GM19099 (cell line): ENCODE data around the gene TRPC1.
A peak's percentile ranks its signal among the peaks of the same experiment; 100 is the strongest.

Source experiments
- POLR2A ChIP-seq: IDR thresholded peaks from 3 replicates; pipeline ENCODE4 v1.6.1; 2011; ENCODE audit warnings: low read depth; ENCODE audit not compliant: insufficient read length; ENCODE audit errors: extremely low read depth

TRPC1 gene

DNA sequence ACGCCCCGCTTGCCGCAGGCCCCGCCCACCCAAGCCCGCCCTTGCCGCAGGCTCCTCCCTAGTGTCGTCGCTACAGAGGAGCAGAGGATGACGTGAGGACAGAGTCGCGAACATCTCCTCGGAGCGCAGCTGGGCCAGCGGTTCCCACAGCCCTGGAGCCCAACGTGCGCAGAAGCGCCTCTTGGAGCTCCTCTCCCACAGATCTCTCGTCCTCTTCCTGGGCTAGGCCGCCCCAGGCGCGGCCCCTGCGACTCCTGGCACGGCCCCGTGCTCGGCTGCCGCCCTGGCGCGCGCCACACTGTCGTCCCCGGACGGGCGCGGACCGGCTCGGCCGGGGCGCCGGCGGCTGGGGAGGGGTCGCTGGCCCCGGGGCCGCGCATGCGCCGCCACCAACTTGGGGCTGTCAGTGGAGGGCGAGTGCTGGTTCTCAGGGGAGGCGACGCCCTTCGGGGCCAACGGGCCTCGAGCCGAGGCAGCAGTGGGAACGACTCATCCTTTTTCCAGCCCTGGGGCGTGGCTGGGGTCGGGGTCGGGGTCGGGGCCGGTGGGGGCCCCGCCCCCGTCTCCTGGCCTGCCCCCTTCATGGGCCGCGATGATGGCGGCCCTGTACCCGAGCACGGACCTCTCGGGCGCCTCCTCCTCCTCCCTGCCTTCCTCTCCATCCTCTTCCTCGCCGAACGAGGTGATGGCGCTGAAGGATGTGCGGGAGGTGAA, at the start of gene TRPC1:
TSS of gene TRPC1 (plus strand) at position 67 of the 714 bp plus-strand sequence. CDS start at position 593, 526 bp downstream.
- peak; percentile 71 for TF ChIP-seq POLR2A

DNA sequence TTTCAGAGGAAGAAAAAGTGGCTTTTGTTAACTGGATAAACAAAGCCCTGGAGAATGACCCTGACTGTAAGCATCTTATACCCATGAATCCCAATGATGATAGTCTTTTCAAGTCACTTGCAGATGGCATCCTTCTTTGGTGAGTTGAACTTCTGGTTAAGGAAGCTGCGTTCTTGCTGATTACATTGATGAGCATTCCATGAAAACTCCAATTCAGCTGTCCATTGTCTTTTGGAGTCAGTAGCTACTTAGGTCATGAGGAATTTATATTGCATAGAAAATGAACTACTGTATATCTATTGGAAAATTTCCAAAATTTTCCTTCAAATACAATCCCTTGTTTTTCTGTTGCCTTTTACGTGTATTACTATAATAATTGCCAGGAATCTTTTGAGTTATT, 47.7 kb upstream of the TRPC1 start:
- no peak for TF ChIP-seq POLR2A

DNA sequence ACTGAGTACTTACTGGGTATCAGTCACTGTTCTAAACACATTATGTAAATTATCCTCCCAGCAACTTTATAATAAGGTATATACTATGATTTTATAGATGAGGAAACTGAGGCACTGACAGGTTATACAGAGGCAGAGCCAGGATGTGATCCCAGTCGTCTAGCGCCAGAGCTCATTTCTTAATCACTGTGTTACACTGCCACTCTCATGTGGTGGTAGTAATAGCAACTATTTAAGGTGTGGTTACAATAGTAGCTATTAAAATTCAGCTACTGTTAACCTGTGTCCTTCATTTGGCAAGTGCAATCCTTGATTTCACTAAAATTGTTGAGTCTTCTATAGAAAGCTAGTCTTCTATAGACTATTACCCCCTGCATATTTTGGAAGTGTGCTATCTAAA, 43.1 kb upstream of the TRPC1 start:
- no peak for TF ChIP-seq POLR2A

DNA sequence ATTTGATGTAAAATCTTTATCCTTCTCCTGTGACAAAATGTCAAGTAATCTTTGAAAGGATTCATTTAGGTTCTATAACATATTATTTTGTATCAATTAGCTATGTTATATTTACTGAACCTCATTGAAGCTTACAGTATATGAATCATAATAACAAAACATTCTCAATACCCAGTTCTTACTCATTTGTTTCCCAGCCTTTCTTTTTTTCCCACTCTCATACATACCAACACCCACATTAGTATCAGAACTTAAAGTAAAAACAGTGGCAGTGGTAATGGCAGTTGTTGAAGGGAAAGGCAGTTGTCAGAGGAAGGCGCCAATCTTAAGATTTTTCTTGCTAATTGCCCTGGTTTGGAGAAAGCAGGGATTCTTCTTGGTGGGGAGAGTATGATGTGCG, 33.2 kb upstream of the TRPC1 start:
- no peak for TF ChIP-seq POLR2A

DNA sequence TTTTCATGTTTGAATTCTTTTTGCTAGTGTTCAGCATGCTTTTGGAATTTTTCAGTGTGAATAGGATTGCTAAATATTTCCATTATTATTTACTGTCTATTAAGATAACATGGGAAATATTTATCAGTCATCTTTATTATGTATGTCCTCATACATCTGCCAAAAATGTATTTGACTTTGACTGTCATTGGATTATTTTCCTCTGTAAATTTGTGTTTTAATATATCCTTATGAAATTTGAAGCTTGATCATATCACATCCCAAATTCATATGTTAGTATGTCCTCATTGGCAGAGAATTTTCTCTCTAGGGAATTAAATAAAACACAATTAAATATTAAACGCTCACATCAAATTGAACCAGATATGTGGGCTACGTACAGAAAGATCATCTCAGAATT, 32.3 kb upstream of the TRPC1 start:
- TF ChIP-seq POLR2A: no peak

DNA sequence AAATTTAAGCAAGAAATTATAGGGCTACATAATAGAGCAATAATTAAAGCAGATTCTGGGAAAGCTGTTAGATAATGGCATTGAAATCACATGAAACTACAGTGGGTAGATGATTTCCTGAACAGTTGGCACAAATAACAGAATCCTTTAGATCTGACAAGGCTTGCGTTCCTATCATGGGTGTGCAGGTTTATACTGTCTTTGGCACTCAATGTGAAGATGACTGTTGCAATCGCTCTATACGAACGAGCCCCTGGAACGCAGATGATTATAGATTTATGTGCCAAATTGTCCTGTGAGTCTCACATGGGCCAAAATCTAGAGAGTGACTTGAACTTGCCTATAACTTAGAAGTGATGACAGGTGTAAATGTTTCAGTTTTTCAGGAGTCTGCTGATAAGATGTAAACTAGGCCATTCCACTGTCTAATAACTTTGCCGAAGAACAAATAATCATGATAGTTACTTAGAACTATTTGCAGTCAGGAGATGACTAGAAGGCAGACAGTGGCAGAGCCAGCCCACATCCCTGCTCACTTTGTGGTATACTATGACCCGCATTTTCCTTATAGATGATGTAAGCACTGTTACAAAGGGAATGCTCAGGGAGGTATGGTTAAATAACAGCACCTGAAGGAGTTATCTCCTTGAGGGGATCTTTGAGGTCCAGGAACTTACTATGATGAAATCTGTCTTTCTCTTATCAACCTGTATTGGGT, 30.5 kb upstream of the TRPC1 start:
- TF ChIP-seq POLR2A: no peak

DNA sequence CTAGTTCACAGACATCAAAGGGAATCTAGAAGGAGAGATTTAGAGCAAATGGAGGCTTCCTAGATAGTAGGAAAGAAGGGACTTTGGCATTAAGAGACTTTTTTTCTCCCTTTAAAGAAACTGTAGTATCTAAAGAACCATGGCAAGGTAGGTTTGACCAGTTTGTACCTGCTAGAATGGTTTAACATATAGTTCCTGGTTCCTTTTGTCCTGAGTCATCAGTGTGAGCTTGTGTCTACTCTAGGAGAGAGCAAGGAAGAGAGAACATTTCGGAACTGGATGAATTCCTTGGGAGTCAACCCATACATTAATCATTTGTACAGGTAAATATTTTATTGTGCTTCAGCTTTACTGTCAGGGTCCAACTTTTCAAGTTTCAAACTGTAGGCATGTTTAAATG, 29.6 kb upstream of the TRPC1 start:
- TF ChIP-seq POLR2A: no peak

DNA sequence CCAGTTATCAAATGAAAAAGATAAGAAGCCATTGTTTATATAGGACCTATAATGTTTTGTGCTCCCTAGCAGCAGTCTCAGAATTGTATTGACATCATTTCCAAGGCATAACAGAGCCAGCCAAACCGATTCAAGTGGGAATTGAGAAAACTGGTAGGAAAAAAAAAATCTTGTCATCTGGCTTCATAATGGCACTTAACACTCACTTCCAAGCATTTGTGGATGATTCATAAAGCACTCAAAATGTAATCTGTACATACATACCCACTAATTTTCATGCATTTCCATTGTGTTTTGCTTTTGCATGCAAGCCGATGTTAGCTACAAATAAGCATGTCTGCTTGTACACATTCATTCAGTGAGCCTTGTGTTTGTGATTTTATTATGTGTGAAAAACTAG, 18.6 kb upstream of the TRPC1 start:
- TF ChIP-seq POLR2A: no peak

DNA sequence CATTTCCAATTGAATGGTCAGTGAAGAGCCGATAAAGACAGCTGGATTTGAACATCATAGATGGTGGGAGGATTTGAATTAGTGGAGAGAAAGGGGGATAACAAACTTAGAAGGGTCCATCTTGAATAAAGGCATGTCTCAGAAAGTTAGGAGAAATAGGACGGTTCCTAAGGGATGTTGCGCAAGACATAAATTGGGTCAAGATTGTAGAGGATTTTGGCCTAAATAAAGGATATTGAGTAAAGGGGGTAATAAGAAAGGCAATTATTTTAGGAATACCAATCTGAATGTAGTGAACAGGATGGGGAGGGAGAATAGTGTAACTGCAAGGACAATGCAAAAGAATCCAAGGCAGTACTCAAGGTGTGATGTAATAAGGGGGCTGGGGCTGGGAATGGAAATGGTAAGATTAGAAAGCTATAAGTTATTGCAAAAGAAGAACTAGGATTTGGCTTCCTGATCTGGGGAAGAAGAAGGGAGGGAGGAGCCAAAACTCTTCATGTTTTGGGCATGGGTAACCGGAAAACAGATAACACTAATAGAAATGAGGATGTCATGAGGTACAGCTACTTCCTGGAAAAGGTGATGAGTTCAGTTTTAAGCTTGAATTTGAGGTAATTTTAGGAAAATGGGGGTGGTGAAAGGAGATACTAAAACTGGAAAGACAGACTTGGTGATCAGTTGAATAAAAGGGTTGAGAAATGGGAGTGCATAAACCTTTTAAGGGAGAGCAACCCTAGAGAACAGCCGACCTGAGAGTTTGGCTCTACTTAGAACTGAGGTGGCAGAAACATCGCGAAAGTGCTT, 17.3 kb upstream of the TRPC1 start:
- TF ChIP-seq POLR2A: no peak

DNA sequence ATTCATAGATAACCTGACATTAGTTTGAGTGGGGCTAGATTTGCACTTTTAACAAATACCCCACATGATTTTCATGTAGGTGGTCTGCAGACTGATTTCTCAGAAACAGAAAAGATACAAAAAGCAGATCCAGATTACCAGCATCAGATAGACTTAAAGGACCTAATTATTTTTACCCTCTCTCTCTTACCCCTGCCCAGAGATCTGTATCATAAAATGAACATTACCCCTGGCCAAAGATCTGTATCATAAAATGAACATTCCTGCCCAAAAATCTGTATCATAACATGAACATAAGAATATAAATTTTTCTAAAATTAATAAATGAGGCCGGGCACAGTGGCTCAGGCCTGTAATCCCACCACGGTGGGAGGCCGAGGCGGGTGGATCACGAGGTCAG, 14.6 kb upstream of the TRPC1 start:
- TF ChIP-seq POLR2A: no peak

DNA sequence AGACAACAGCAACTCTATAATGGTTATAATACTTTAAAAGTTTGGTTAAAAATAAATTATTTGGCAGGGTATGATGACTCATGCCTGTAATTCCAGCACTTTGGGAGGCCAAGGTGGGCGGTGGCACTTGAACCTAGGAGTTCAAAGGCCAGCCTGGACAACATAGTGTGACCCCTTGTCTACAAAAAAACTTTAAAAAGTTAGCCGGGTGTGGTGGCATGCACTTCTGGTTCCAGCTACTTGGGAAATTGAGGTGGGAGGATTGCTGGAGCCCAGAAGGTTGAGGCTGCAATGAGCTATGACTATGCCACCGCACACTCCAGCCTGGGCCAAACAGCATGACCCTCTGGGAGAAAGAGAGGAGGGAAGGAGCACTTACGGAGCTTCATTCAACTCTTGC, 7.7 kb upstream of the TRPC1 start:
- TF ChIP-seq POLR2A: no peak

DNA sequence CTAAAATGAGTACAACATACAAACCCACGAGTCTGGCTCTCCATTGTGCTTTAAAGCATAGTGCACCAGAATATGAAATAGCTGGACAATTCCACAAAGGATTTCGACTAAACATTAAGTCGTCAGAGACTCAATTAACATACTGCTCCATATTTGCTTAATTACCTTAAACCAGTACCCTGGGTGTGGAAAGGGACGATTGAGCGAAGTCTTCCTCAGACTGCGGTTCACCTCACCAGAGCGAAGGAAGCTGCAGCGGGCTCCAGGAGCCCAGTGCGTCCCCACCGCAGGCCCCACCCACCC, 218 bp upstream of the TRPC1 start:
- no peak for TF ChIP-seq POLR2A

DNA sequence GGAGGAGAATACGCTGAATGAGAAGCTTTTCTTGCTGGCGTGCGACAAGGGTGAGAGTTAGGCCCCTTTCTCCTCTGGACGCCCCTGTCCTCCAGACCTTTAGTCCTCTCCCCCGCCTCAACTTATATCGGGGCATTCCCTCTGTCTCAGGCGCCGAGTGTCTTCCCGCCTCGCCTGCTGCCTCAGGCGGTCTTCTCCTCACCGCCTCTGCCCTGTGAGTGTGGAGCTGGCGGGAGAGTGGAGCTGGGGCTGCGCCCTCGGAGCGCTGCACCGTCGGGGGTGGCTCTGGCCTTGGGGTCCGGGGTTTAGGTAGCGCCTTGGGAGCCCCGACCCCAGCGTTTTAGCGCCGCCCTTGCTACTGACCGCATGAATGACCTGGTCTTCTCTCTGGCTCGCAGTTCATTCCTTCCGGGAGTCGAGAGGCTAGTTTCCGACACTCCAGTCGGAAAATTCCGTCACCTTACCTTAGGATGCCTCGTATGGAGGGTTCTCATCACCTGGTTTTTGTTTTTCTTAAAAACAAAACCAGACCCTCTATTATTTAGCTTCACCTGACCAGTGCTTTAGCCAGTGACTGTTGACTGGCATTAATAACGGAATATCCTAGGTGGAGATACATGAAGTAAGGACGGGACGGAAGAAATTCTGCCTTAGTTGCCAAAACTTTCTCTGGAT, 985 bp downstream of the TRPC1 start:
- TF ChIP-seq POLR2A: no peak

DNA sequence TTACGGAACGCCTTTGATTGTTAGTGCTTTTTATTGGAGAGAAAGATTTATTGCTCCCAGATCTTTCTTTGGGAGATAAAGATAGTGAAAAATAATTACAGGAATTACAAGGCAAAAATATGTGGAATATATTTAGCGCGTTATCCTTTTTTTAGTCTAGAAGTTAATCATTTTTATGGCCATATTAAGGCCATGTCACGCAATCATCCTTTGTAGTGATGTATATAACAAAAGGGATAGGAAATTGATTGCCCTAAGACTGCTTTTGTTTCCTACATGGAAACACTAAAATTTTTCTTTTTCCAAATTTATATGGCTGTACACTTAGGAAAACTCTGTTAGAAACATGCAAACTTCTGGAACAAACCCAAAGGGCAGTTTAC, 1.5 kb downstream of the TRPC1 start:
- no peak for TF ChIP-seq POLR2A

DNA sequence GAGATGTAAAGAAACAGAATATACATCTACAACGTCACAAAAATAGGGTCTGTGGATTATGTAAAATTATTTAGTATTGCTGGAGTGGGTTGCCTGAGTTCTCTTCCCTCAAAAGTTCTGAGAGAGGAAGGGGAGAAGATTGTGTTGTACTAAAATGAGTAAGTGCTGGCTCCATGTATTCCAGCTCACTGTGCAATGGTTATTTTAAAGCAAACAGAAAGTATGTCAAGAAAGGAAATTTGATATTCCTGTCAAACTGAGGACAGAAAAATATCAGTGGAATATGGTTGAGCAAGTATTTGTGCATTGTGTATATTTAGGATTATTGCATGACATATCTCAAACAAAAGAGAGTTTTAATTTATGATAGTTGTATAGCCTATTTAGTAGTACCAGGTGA, 2.2 kb downstream of the TRPC1 start:
- TF ChIP-seq POLR2A: no peak
